ENCODE results near the gene GGA2. TPM values are rescaled to one million over a fixed set of nuclear protein-coding genes. Genes with fewer than 3 reads are reported as not detected.
A peak's percentile ranks its signal among the peaks of the same experiment; 100 is the strongest.
"Not testable (repeated sequence)": the region's sequence is repeated elsewhere in the genome, so short reads cannot be mapped to it uniquely, and the experiment has no call there.

Gene GGA2, protein sequence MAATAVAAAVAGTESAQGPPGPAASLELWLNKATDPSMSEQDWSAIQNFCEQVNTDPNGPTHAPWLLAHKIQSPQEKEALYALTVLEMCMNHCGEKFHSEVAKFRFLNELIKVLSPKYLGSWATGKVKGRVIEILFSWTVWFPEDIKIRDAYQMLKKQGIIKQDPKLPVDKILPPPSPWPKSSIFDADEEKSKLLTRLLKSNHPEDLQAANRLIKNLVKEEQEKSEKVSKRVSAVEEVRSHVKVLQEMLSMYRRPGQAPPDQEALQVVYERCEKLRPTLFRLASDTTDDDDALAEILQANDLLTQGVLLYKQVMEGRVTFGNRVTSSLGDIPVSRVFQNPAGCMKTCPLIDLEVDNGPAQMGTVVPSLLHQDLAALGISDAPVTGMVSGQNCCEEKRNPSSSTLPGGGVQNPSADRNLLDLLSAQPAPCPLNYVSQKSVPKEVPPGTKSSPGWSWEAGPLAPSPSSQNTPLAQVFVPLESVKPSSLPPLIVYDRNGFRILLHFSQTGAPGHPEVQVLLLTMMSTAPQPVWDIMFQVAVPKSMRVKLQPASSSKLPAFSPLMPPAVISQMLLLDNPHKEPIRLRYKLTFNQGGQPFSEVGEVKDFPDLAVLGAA
- polyA plus RNA-seq (ENCODE audit: insufficient read length in 4 of 4) = 100 to 1,000 TPM; 110 to 158 (median 140) TPM

DNA sequence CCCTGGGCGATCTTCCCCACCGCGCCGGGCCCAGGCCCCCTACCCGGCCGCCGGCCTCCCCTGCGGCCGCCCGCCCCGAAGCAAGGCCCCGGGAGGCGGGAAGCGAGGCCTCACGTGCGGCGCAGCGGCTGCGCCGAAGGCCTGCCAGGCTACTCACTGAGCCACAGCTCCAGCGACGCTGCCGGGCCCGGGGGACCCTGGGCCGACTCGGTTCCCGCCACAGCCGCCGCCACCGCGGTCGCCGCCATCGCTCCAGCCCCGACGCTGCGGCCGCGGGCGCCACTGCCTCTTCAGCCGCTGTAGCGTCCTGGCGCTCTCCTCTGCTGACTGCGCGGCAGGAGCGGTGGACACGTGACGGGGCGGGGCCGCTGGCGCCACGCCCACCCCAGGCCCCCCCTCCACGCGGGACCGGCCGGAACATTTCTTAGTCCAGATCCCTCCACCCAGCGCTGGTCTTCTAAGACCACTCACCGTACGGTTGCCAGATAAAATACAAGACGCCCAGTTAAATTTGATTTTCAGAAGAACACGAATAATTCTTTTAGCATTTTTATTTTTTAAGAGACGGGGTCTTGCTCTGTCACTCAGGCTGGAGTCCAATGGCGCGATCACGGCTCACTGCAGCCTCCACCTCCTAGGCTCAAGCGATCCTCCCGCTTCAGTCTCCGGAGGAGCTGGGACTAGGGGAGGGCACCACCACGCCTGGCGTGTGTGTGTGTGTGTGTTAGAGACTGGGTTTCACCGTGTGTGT lies at the start of gene GGA2:
TSS of gene GGA2 (minus strand) at position 331 of the 751 bp plus-strand sequence. CDS start at position 248, 83 bp downstream.
- peak; percentile 59 to 73 (median 70) for DNase-seq (ENCODE audit: low read depth in 4 of 4, low spot score in 2 of 4)

DNA sequence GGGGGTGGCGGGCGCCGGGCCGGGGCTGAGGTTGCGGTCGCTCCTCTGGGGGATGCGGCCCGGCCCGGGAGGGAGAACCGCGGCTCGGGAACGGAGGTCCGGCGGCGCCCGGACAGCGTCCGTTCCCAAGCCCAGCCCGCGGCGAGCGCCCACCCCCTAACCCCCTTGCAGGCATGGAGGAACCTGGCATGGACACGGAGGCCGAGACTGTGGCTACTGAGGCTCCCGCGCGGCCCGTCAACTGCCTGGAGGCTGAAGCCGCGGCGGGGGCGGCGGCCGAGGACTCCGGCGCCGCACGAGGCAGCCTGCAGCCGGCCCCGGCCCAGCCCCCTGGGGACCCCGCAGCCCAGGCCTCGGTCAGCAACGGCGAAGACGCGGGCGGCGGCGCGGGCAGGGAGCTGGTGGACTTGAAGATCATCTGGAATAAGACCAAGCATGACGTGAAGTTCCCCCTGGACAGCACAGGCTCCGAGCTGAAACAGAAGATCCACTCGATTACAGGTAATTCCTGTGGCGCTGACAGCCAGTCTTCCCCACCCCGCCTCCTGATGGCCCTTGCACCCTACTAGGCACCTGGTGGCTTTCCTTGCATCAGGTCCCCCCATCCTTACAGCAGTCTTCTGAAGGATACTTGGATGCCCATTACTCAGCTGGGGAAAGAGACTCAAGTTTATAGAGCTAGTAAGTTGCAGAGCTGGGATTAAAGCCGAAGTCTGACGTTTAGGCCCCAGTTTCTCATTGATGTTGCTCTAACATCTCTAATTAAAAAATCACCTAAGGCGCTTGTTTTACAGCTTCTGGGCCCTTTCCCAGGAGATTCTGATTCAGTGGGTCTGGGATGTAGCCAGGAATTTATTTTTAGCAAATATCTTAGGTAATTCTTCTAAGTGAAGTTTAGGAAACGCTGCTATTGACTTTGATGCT lies 47.7 kb upstream of the GGA2 start:
- DNase-seq (ENCODE audit: low read depth in 4 of 4, low spot score in 2 of 4) = peak in 1 of 4 donors; percentile 0

DNA sequence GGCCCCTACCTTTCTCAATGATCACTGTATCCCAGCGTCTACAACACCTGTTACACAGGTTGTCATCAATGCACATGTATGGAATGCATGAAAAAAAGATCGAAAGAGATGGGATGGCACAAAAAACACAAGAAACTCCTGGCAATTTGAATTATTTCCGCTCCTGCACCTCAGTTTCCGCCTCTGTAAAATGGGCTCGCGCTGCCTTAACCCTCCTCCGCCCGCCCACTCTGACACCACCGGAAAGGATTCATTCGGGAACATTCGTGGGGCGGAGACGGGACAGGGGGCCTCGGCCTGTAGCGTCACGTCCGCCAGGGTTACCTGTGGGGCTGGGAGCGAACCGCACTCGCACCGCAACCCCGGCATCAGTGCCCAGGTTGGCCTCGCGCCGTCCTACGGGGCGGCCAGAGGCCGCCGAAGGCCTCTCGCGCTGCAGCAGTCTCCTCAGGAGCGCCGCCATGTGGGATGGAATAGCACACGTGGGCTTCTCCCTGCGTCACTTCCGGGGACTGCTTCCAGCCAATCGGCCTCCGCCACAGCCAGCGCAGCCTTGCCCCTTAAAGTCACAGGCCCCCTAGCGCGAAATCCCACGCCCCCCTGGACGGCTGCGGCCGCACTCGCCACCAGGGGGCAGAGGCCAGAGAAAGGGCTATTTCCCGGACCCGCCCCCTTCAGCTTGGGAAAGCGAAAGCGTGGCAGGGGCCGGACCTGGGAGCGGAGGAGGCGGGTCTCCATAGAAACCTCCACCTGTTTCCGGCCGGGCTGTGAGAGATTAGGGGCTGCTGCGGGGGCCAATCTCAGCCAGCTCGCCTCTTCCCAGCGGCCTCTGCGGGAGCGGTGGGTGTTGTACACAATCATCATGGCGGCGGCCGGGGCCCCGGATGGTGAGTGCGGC lies 46.8 kb upstream of the GGA2 start, which contains the start of the genes EARS2 and UBFD1:
TSS of gene EARS2 (minus strand) at position 470 of the 898 bp plus-strand sequence. CDS start at position 463, 7 bp downstream.
TSS of gene UBFD1 (plus strand) at position 847 of the 898 bp plus-strand sequence. CDS start at position 863, 16 bp downstream.
- peak; percentile 96 to 97 (median 97) for DNase-seq (ENCODE audit: low read depth in 4 of 4, low spot score in 2 of 4)

DNA sequence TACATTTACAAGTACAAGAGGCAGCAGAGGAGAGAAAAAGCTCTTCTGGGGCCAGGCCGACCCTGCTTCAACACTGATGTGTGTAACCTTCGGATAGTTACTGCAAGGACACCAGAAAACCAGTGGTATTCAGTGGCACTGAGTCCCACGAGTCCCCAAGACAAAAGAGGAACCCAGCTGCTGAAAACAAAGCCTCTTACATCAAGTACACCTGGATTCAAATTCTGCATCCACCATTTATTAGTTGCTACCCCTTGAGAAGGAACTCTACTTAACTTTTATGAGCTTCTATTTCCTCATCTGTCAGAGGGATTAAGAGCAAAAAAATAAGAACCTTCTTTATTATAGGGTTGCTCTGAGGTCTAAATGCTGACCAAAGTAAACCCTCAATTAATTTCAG lies 44.2 kb upstream of the GGA2 start:
- no peak for DNase-seq (ENCODE audit: low read depth in 4 of 4, low spot score in 2 of 4)

DNA sequence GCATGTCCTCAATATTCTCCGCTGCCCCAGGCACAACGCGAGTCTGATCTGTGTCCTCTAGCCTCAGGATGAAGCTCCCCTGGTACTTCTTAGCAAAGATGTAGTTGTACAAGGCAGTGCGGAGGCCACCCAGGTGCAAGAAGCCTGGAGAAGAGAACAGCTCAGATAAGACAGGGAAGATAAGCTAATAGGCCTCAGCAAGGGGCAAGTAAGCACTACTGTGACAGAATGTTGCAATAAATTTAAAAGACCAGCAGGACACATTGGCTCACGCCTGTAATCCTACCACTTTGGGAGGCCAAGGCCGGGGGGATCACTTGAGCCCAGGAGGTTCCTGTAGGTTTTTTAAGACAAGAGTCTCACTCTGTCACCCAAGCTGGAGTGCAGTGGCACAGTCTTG lies 41.9 kb upstream of the GGA2 start:
- no peak for DNase-seq (ENCODE audit: low read depth in 4 of 4, low spot score in 2 of 4)

DNA sequence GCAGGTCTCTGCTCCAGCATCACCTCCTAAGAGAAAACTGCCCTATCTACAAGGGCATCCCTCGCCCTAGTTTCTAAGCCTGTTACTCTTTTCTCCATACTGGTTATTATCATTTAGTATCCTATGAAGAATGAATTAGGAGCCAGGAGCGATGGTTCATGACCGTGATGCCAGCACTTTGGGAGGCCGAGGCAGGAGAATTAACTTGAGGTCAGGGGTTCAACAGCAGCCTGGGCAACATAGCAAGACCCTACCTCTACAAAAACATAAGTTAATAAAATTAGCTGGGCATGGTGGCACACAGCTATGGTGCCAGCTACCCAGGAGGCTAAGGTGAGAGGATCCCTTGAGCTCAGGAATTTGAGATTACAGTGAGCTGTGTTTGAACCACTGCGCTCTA lies 39.6 kb upstream of the GGA2 start:
- no peak for DNase-seq (ENCODE audit: low read depth in 4 of 4, low spot score in 2 of 4)

DNA sequence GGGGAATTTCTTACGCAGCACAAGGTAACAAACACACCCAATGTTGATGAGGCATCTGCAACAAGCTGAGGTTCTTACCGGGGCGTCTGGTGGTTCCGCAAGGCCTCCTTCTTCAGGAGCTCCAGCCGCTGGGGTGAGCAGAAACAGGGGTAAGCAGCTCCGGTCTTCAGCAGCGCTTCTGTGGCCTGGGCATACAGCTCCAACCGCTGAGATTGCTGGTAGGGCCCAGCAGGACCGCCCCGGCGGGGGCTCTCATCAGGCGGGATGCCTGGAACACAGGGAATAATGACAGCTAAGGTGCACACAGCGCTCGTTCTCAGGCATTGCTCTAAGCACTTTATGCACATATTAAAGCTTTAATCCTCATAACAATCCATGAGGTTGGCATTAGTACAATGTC lies 34.1 kb upstream of the GGA2 start:
- DNase-seq (ENCODE audit: low read depth in 4 of 4, low spot score in 2 of 4) = no peak

DNA sequence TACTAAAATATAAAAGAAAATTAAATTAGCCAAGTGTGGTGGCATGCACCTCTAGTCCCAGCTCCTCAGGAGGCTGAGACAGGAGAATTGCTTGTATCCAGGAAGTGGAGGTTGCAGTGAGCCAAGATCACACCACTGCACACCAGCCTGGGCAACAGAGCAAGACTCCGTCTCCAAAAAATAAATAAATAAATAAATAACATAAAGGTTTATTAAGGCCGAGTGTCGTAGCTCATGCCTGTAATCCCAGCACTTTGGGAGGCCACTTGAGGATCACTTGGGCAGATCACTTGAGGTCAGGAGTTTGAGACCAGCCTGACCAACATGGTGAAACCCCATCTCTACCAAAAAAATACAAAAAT lies 30.5 kb upstream of the GGA2 start:
- not testable (repeated sequence) for DNase-seq (ENCODE audit: low read depth in 4 of 4, low spot score in 2 of 4)

DNA sequence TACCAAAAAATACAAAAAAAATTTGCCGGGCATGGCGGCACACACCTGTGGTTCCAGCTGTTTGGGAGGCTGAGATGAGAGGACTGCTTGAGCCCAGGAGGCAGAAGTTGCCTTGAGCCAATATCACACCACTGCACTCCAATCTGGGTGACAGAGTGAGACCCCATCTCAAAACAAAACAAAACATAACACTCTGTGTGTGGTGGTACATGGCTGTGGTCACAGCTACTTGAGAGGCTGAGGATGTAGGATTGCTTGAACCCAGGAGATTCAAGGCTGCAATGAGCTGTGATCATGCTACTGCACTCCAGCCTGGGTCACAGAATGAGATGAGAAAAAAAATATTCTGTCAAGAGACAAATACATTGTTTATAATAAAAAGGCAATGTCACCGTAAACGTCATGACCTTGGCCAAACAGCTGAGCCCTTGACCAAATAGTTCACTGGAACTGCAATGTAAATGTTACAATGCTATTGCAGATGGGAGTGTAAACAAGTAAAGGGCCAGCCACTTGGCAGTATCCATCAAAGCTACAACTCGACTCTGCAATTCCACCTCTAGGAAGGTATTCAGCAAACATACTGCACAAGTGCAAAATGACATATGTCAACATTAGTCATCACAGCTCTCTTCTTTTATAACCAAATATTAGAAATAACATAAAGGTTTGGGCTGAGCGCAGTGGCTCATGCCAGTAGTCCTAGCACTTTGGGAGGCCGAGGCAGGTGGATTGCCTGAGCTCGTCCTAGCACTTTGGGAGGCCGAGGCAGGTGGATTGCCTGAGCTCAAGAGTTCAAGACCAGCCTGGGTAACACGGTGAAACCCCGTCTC lies 29.9 kb upstream of the GGA2 start:
- DNase-seq (ENCODE audit: low read depth in 4 of 4, low spot score in 2 of 4) = no peak

DNA sequence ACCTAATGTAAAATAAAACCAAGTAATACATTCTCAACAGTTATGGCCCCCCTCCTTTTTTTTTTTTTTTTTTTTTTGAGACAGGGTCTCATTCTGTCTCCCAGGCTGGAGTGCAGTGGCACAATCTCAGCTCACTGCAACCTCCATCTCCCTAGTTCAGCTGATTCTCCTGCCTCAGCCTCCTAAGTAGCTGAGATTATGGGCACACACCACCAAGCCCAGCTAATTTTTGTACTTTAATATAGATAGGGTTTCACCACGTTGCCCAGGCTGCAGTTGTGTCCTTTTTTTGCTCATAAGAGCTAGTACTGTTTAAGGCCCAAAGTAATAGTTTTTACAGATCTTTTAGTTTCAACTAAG lies 28.6 kb upstream of the GGA2 start:
- no peak for DNase-seq (ENCODE audit: low read depth in 4 of 4, low spot score in 2 of 4)

DNA sequence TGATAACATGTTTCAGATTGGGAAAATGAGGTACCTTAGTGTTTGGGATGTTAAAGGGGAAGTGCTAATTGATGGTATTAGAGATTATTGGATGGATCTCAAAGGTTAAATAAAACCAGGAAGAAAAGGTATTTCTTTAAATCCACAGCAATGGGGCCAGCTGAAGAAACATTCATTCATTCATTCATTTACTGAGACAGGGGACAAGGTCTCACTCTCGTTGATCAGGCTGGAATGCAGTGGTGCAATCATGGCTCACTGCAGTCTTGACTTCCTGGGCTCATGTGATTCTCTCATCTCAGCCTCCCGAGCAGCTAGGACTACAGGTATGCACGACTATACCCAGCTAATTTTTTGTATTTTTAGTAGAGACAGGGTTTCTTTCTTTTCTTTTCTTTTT lies 27.1 kb upstream of the GGA2 start:
- no peak for DNase-seq (ENCODE audit: low read depth in 4 of 4, low spot score in 2 of 4)

DNA sequence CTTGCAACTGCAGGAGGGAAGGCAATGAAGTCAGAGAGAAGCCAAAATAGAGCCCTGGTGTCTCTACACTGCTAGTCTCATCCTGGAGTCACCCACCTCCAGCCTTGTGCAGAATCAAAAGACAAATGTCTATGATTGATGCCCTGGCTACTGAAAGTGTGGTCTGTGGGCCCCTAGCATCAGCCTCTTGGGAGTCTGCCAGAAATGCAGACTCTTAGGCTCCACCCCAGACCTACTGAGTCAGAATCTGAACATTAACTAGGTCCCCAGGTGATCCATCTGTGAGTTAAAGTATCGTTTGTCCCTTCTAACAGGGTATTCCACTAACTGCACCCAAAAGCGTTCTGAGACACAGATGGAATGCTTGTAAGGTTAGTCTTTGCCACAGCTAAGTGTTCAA lies 25.6 kb upstream of the GGA2 start:
- DNase-seq (ENCODE audit: low read depth in 4 of 4, low spot score in 2 of 4) = no peak

DNA sequence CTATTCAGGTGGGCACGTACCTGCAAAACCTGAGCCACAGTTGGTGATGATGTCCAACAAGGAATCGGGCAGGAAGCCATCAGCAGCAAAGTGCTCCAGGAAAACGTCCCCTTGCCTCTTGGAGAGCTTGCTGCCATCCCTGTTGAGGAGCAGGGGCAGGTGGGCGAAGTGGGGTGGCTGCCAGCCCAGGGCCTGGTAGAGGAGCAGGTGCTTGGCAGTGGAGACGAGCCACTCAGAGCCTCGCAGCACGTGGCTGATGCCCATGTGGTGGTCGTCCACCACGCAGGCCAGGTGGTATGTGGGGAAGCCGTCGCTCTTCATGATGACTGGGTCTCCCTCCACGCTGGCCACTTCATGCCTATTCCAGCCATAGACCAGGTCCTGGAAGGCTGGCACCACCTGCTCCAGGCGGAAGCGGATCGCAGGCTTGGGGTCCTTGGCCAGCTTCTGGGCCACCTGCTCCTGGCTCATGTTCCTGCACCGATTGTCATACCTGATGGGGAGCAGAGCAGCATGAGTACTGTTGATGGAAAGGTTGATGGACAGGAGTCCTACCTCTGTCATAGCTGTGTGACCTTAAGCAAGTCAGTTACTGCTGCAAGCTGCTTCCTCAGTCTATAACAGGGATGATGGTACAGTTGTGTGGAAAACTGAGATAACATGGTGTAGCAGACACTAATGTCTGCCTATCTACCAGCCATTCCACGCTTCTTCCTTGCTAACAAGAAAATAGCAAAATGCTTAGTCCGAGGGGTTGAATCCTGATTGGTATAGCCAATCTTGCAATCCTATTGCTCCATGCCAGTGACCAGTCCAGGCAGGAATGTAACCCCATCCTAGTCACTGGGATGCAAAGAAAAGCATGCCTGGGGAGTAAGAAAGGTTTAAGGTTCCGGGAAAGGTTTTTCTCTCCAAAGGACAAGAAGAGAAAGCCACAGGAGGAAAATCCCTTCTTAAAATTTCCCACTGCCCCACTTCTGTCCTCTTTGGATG lies 24.9 kb upstream of the GGA2 start:
- DNase-seq (ENCODE audit: low read depth in 4 of 4, low spot score in 2 of 4) = no peak

DNA sequence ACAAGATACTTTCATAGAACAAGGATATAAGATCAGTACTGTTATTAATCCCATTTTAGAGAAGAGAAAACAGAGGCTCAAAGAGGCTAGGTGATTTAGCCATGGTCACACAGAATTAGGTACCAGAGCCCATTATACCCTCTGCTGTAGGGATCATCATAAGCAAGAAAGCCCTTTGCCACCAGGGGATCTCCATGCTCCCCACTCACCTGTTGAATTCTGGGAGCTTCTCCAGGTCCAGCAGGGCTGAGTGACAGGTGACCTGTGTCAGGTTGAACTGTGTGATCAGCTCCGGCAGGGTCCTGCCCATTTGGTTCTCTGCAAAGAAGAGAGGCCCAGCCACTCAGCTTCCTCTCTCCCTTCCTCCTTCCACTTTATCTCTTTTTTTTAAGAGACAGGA lies 22.2 kb upstream of the GGA2 start:
- no peak for DNase-seq (ENCODE audit: low read depth in 4 of 4, low spot score in 2 of 4)

DNA sequence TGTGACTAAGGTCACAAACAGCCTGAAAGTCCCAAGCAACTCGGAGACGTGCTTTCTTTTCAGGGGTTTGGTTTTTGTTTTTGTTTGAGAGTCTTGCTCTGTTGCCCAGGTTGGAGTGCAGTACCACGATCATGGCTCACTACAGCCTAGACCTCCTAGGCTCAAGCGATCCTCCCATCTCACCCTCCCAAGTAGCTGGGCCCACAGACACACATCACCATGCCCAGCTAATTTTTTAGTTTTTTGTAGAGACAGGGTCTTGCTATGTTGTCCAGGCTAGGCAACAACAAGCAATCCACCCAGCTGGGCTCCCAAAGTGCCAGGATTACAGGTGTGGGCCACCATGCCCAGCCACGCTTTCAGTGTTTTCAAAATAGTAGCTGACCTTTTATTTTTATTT lies 19.8 kb upstream of the GGA2 start:
- DNase-seq (ENCODE audit: low read depth in 4 of 4, low spot score in 2 of 4) = no peak

DNA sequence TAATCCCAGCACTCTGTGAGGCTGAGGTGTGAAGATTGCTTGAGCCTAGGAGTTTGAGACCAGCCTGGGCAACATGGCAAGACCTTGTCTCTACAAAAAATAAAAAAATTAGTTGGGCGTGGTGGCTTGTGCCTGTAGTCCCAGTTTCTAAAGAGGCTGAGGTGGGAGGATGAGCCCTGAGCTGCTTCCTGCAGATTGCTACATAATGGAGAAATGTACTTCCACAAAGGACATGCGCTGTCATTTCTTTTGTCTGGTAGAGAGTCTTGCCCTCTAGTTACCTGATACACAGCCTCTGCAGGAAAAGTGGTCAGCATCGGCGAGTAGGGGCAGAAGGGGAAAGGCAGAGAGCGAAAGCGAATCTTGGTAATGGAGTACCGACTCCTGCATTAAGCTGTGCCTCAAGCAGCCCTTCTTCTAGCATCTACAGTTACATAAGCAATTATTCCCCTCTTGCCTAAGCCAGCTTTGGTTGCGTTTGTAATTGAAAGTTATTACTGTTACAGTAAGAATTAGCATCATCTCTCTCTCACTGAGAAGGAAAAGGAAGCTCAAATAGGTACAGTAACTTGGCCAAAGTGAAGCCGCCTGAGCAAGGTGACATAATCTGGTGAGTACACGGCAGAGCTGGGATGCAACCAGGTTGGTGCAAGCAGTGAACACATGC lies 18.5 kb upstream of the GGA2 start:
- no peak for DNase-seq (ENCODE audit: low read depth in 4 of 4, low spot score in 2 of 4)

Data from left renal cortex interstitium (tissue), 4 donors.